ENCODE data around the gene PRRC2B.
"Not testable (repeated sequence)": the region's sequence is repeated elsewhere in the genome, so short reads cannot be mapped to it uniquely, and the experiment has no call there.

Gene PRRC2B

DNA sequence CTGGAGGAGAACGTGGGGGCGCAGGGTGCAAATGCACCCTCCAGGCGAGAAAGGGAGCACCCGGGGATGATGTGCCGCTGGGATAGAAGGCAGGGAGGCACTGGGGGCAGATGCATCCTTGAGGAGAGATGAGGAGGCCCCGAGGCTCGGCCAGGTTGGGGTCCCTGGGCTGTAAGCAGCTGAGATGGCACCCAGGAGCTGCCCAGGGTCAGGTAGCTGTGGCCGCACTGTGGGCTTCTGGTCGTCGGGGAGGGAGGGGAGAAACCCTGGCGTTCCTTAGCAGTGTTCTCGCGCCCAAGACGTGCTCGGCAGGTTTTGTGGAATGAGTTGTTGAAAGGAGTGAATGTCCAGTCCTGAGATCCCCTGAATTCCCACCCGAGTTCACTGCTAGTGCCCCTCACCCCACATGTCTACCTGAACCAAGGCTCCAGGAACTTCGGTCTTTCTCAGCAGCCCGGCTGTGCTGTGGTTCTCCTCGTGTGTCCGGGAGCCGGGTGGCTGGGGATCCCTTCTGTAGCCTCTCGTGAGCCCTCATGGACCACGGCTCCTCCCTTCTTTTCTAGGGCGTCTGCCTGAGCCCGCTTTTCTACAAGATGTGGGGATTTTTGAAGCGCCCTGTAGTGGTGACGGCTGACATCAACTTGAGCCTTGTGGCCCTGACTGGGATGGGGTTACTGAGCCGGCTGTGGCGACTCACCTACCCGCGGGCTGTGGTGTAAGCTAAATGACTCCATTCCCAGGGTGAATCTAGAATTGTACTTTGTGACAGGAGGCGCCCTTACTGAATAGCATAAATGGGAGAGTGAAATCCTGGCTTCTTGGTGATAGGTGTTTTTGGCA is 110.0 kb downstream of the PRRC2B start:
- TF ChIP-seq, protein P1, sequence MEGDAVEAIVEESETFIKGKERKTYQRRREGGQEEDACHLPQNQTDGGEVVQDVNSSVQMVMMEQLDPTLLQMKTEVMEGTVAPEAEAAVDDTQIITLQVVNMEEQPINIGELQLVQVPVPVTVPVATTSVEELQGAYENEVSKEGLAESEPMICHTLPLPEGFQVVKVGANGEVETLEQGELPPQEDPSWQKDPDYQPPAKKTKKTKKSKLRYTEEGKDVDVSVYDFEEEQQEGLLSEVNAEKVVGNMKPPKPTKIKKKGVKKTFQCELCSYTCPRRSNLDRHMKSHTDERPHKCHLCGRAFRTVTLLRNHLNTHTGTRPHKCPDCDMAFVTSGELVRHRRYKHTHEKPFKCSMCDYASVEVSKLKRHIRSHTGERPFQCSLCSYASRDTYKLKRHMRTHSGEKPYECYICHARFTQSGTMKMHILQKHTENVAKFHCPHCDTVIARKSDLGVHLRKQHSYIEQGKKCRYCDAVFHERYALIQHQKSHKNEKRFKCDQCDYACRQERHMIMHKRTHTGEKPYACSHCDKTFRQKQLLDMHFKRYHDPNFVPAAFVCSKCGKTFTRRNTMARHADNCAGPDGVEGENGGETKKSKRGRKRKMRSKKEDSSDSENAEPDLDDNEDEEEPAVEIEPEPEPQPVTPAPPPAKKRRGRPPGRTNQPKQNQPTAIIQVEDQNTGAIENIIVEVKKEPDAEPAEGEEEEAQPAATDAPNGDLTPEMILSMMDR (IDR thresholded peaks at IDR 0.05; ENCODE audit: low read depth, low read length, missing control alignments), result no peak
- in situ Hi-C loops (cut with HindIII; ENCODE audit: low pct_ligation_motif_present, low sequenced_read_pairs), result no loop called here
- Histone ChIP-seq H3K36me3 (replicated peaks) (peaks cover 16% of the 10 kb centered on the region), H3K27me3 (replicated peaks) (no peaks in the 10 kb centered on the region), H3K27ac (no peak overlapping the region), H3K4me3 (ENCODE audit: low read depth, low read length) (peak overlapping the region; percentile 78)
- no peak for DNase-seq

DNA sequence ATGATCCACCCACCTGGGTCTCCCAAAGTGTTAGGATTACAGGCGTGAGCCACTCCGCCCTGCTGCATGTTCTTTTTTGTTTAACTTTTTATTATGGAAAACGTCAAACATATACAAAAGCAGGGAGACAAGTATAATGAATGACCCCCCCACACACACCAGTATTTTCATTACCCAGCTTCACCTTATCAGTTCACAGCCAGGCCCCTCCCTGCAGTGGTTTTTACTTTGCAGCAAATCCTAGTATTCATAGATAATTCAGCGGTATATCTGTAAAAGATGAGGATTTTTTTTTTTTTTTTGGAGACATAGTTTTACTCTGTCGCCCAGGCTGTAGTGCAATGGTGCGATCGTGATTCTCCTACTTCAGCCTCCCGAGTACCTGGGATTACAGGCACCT is 111.1 kb downstream of the PRRC2B start:
- H3K36me3 ChIP-seq (replicated peaks), result peaks cover 16% of the 10 kb centered on the region
- no peak for DNase-seq
- in situ Hi-C loops (cut with HindIII; ENCODE audit: low pct_ligation_motif_present, low sequenced_read_pairs), result no loop called here
- TF ChIP-seq, protein P1 (IDR thresholded peaks at IDR 0.05; ENCODE audit: low read depth, low read length, missing control alignments), result no peak
- no peak overlapping the region for H3K27ac ChIP-seq
- H3K4me3 ChIP-seq (ENCODE audit: low read depth, low read length), result no peak overlapping the region
- H3K27me3 ChIP-seq (replicated peaks), result no peaks in the 10 kb centered on the region

DNA sequence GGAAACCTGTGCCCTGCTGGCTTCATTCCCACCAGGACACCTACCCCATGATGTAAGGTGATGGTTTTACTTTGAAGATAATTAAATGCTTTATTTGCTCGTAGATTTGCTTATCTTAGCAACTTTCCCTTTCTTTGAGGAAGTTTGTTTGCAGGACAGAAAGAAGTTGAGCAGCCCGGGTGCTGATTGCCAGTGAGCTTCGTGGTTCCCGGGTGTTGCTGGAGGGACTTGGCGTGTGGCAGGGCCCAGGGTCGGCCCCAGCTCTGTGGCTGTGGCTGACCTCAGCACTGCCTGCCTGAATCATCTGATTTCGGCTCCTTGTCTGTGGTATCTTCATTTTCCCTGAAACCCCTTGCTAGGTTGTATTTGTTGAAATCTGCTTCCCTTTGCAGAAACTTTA is 117.5 kb downstream of the PRRC2B start:
- in situ Hi-C loops (cut with HindIII; ENCODE audit: low pct_ligation_motif_present, low sequenced_read_pairs), result no loop called here
- no peaks in the 10 kb centered on the region for H3K27me3 ChIP-seq (replicated peaks)
- H3K4me3 ChIP-seq (ENCODE audit: low read depth, low read length), result no peak overlapping the region
- H3K27ac ChIP-seq, result no peak overlapping the region
- TF ChIP-seq, protein P1 (IDR thresholded peaks at IDR 0.05; ENCODE audit: low read depth, low read length, missing control alignments), result no peak
- DNase-seq, result no peak
- H3K36me3 ChIP-seq (replicated peaks), result peaks cover 50% of the 10 kb centered on the region

DNA sequence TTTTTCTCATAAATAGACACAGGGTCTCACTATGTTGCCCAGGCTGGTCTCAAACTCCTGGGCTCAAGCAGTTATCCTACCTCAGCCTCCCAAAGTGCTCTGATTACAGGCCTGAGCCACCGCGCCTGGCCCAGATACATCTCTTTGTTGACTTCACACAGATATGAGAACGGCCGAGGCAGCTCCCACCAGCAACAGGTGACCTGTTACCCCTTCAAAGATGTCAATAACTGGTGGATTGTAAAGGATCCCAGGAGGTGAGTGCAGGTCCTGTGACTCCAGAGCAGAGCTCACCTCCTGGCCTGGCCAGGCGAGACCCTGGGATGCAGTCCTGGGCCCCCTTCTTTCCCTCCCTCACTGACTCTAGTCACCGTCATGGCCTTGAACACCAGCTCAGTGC is 118.0 kb downstream of the PRRC2B start:
- no peak overlapping the region for H3K27ac ChIP-seq
- TF ChIP-seq, protein P1 (IDR thresholded peaks at IDR 0.05; ENCODE audit: low read depth, low read length, missing control alignments), result no peak
- H3K27me3 ChIP-seq (replicated peaks), result no peaks in the 10 kb centered on the region
- H3K36me3 ChIP-seq (replicated peaks), result peaks cover 55% of the 10 kb centered on the region
- no peak overlapping the region for H3K4me3 ChIP-seq (ENCODE audit: low read depth, low read length)
- in situ Hi-C loops (cut with HindIII; ENCODE audit: low pct_ligation_motif_present, low sequenced_read_pairs), result no loop called here
- no peak for DNase-seq

DNA sequence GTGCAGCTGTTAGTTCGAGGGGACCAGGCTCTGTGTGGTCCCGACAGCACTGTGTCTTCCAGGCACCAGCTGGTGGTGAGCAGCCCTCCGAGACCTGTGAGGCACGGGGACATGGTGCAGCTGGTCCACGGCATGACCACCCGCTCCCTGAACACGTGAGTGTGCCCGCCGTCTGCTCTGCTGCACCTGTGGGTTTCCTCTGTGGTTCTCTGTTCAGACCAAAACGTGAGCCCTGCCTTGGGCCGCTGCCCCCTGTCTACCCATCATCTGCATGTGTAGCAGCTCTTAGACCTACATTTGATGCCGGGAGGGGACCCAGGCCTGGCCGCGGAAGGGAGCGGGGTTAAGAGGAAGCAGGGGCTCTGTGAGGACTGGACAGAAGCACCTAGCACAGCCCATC is 119.3 kb downstream of the PRRC2B start:
- no peak for DNase-seq
- H3K36me3 ChIP-seq (replicated peaks), result peaks cover 54% of the 10 kb centered on the region
- TF ChIP-seq, protein P1 (IDR thresholded peaks at IDR 0.05; ENCODE audit: low read depth, low read length, missing control alignments), result no peak
- H3K27me3 ChIP-seq (replicated peaks), result no peaks in the 10 kb centered on the region
- in situ Hi-C loops (cut with HindIII; ENCODE audit: low pct_ligation_motif_present, low sequenced_read_pairs), result no loop called here
- H3K4me3 ChIP-seq (ENCODE audit: low read depth, low read length), result no peak overlapping the region
- H3K27ac ChIP-seq, result no peak overlapping the region

DNA sequence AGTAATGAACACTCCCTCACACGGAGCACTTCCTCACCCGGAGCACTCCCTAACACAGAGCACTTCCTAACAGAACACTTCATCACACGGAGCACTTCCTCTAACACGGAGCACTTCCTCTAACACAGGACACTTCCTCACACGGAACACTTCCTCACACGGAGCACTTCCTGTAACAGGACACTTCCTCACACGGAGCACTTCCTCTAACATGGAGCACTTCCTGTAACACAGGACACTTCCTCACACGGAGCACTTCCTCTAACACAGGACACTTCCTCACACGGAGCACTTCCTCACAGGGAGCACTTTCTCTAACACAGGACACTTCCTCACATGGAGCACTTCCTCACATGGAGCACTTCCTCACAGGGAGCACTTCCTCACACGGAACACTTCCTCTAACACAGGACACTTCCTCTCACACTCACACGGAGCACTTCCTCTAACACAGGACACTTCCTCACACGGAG is 121.7 kb downstream of the PRRC2B start:
- DNase-seq; H3K4me3 ChIP-seq (ENCODE audit: low read depth, low read length); H3K27ac ChIP-seq; in situ Hi-C loops (cut with HindIII; ENCODE audit: low pct_ligation_motif_present, low sequenced_read_pairs); H3K27me3 ChIP-seq (replicated peaks): not testable (repeated sequence)
- H3K36me3 ChIP-seq (replicated peaks), result peaks cover 64% of the 10 kb centered on the region

All from brain microvascular endothelial cell (primary cell).